K562 (cell line): ENCODE measurements around the gene CH25H. TPM values are rescaled to one million over a fixed set of nuclear protein-coding genes. Genes with fewer than 3 reads are reported as not detected.

ENCODE experiments used
- ATAC-seq: fragments of 200-7000 bp; cut with Tn5 transposase; 3 replicates; pipeline ENCODE4 v1.9.1; 2020; ENCODE audit warnings: moderate library complexity
- BruUV-seq: library from RNA; stranded (reverse); fragments of 400-500 nt; replicated peaks from 2 replicates; lab custom pipeline; 2021; lab: Mats Ljungman, UMichigan
- CTCF ChIA-PET: fragments of 300-600 bp; formaldehyde crosslinking; extraction: SDS; loops from one replicate; lab custom pipeline; 2021; ENCODE audit warnings: low intra/inter-chr PET ratio; lab: Yijun Ruan, JAX
- POLR2A ChIA-PET: fragments of 300-600, 350-650 bp; sonication (Branson Sonifier 250); formaldehyde crosslinking; extraction: SDS; loops from one replicate; lab custom pipeline; 2021; ENCODE audit warnings: antibody characterized with exemption, inconsistent platforms; lab: Yijun Ruan, JAX
- DNase-seq, 4 experiments: peaks; one replicate each; pipeline versions ENCODE4 v3.0.0 to v3.0.0-alpha.2; 2011 to 2018; ENCODE audit warnings: low spot score in 3 of 4, mixed read lengths in 3 of 4; ENCODE audit errors: extremely low read depth in 1 of 4
- FAIRE-seq: peaks from 2 replicates; lab custom pipeline; 2011; peaks lifted over from hg19 to GRCh38; lab: Jason Lieb, UNC
- H2AFZ ChIP-seq: 2 replicates; pipeline ENCODE4 v1.6.0; 2011; ENCODE audit warnings: low read depth, low read length, control low read depth, inconsistent platforms
- H3K27ac ChIP-seq: fragments of 200-600 bp; 3 replicates; pipeline ENCODE4 v1.8.0; 2011; ENCODE audit warnings: low read depth, mild to moderate bottlenecking, control low read depth, inconsistent platforms, low read length, moderate library complexity, mixed read lengths; ENCODE audit errors: extremely low read depth
- H3K27me3 ChIP-seq, 2 experiments: fragments of 300-600 bp in 1 of 2; 2 replicates in 1 of 2; 3 replicates in 1 of 2; pipeline versions ENCODE4 v1.6.0 to v1.8.0; 2011; ENCODE audit warnings: inconsistent platforms in 2 of 2, low read length in 2 of 2, mild to moderate bottlenecking in 1 of 2, mixed read lengths in 1 of 2, moderate library complexity in 1 of 2; ENCODE audit not compliant: control insufficient read depth in 2 of 2, insufficient read depth in 2 of 2
- H3K36me3 ChIP-seq: fragments of 300-600 bp; 3 replicates; pipeline ENCODE4 v1.8.0; 2011; ENCODE audit warnings: mild to moderate bottlenecking, low read length, inconsistent platforms; ENCODE audit not compliant: control insufficient read depth, insufficient read depth
- H3K4me1 ChIP-seq, 2 experiments: fragments of 200-600 bp in 1 of 2; replicated peaks in 1 of 2; 2 replicates in 1 of 2; 3 replicates in 1 of 2; pipeline versions ENCODE4 v1.5.1 to v1.8.0; 2011; ENCODE audit warnings: inconsistent platforms in 2 of 2, low read length in 2 of 2, mild to moderate bottlenecking in 1 of 2, mixed read lengths in 1 of 2, moderate library complexity in 1 of 2; ENCODE audit not compliant: control insufficient read depth in 2 of 2, insufficient read depth in 2 of 2
- H3K4me2 ChIP-seq: 2 replicates; pipeline ENCODE4 v1.6.1; 2011; ENCODE audit warnings: low read length, control low read depth, inconsistent platforms, mixed read lengths; ENCODE audit not compliant: insufficient read depth
- H3K4me3 ChIP-seq: fragments of 200-600 bp; sonication (generic), shearing (Covaris generic); 2 replicates; pipeline ENCODE4 v1.5.1; 2016; ENCODE audit warnings: control low read depth, inconsistent platforms
- H3K79me2 ChIP-seq: fragments of 200-600 bp; 3 replicates; pipeline ENCODE4 v1.8.0; 2011; ENCODE audit warnings: low read length, inconsistent platforms; ENCODE audit not compliant: control insufficient read depth, insufficient read depth
- H3K9ac ChIP-seq, 2 experiments: 2 replicates each; pipeline versions ENCODE4 v1.6.0 to v1.6.1; 2011; ENCODE audit warnings: low read depth in 2 of 2, low read length in 2 of 2, control low read depth in 1 of 2, inconsistent platforms in 1 of 2, mild to moderate bottlenecking in 1 of 2, mixed read lengths in 1 of 2; ENCODE audit not compliant: insufficient read depth in 1 of 2
- H3K9me1 ChIP-seq: one replicate; pipeline ENCODE4 v1.6.0; 2011; ENCODE audit warnings: inconsistent platforms, mild to moderate bottlenecking, low read length, moderate library complexity; ENCODE audit not compliant: control insufficient read depth, insufficient read depth
- H3K9me3 ChIP-seq: replicated peaks from 2 replicates; pipeline ENCODE4 v1.5.1; 2011; ENCODE audit warnings: low read depth, low read length, inconsistent platforms; ENCODE audit not compliant: control insufficient read depth, insufficient read depth
- H4K20me1 ChIP-seq: replicated peaks from 2 replicates; pipeline ENCODE4 v1.6.1; 2011; ENCODE audit warnings: low read length, inconsistent platforms, mixed read lengths; ENCODE audit not compliant: control insufficient read depth, insufficient read depth
- CBFB ChIP-seq: sonication (generic); formaldehyde crosslinking; IDR thresholded peaks from 2 replicates; pipeline ENCODE4 v1.4.0; 2020; ENCODE audit warnings: mild to moderate bottlenecking, missing genetic modification reagents
- FOXK2 ChIP-seq, 2 experiments: fragments of 450-650 bp; IDR thresholded peaks in 1 of 2; conservative IDR thresholded peaks in 1 of 2; 2 replicates each; pipeline ENCODE4 v1.6.1; 2016; ENCODE audit warnings: low read depth in 2 of 2, mild to moderate bottlenecking in 1 of 2
- HMG20A ChIP-seq: fragments of 450-650 bp; formaldehyde crosslinking; conservative IDR thresholded peaks from 2 replicates; pipeline ENCODE4 v1.4.0; 2020; ENCODE audit warnings: mild to moderate bottlenecking, mixed read lengths
- HNRNPK ChIP-seq: fragments of 200-400 bp; formaldehyde crosslinking; IDR thresholded peaks from one replicate; pipeline ENCODE4 v1.6.1; 2018; ENCODE audit warnings: mild to moderate bottlenecking, low read depth, low read length; ENCODE audit not compliant: poor library complexity, severe bottlenecking
- HSF4 ChIP-seq: fragments of 250-450 bp; sonication (Bioruptor Pico); IDR thresholded peaks from 2 replicates; pipeline ENCODE4 v2.1.2; 2022; ENCODE audit warnings: mild to moderate bottlenecking, moderate library complexity, borderline replicate concordance
- MCM5 ChIP-seq: fragments of 450-650 bp; IDR thresholded peaks from 2 replicates; pipeline ENCODE4 v1.6.1; 2016; ENCODE audit warnings: low read depth
- NFRKB ChIP-seq: fragments of 450-650 bp; IDR thresholded peaks from 2 replicates; pipeline ENCODE4 v1.6.1; 2016; ENCODE audit warnings: low read depth
- POLR3G ChIP-seq: IDR thresholded peaks from 2 replicates; pipeline ENCODE4 v1.6.1; 2011; ENCODE audit not compliant: insufficient read length, insufficient replicate concordance; ENCODE audit errors: extremely low read depth
- SETDB1 ChIP-seq: IDR thresholded peaks from one replicate; pipeline ENCODE4 v1.6.1; 2012; ENCODE audit warnings: low read length, control low read depth, inconsistent platforms
- SLC30A9 ChIP-seq: fragments of 250-450 bp; sonication (Bioruptor Pico); IDR thresholded peaks from 2 replicates; pipeline ENCODE4 v1.8.0; 2022; ENCODE audit warnings: mild to moderate bottlenecking, moderate library complexity
- SMARCC2 ChIP-seq: fragments of 450-650 bp; IDR thresholded peaks from 2 replicates; pipeline ENCODE4 v1.6.1; 2017; ENCODE audit warnings: antibody characterized with exemption, moderate library complexity, mild to moderate bottlenecking, low read depth
- SMARCE1 ChIP-seq: fragments of 450-650 bp; IDR thresholded peaks from 2 replicates; pipeline ENCODE4 v1.7.1; 2016; ENCODE audit warnings: mild to moderate bottlenecking
- SNAPC5 ChIP-seq: fragments of 250-450 bp; sonication (Bioruptor Pico); IDR thresholded peaks from 2 replicates; pipeline ENCODE4 v1.8.0; 2021; ENCODE audit warnings: moderate library complexity, mild to moderate bottlenecking, inconsistent platforms
- ZBTB26 ChIP-seq: fragments of 450-650 bp; formaldehyde crosslinking; IDR thresholded peaks from 2 replicates; pipeline ENCODE4 v1.4.0; 2022; ENCODE audit warnings: missing genetic modification characterization
- ZNF408 ChIP-seq: fragments of 250-450 bp; sonication (Bioruptor Pico); IDR thresholded peaks from 2 replicates; pipeline ENCODE4 v1.4.0; 2020; ENCODE audit warnings: low read depth, mild to moderate bottlenecking, moderate library complexity
- WGBS: fragments of 100-300 bp; shearing (Covaris generic); methylation state at CpG from one replicate; pipeline ENCODE4 v1.1.6; 2016; ENCODE audit warnings: low coverage, mixed read lengths; ENCODE audit not compliant: insufficient coverage; ENCODE audit errors: missing lambda C conversion rate; 5-methylcytosine and 5-hydroxymethylcytosine counted together
- in situ Hi-C: fragments of 300-500 bp; cut with MboI; formaldehyde crosslinking; loops from 4 replicates; pipeline ENCODE4 v1.15.0; 2018; ENCODE audit warnings: inconsistent platforms, mixed read lengths
- intact Hi-C: fragments of 100-400 bp; cut with micrococcal nuclease; formaldehyde crosslinking; loops from 2 replicates; pipeline ENCODE4 v1.14.2; 2022
- polyA plus RNA-seq, 8 experiments: library from polyadenylated mRNA; depleted of rRNA in 4 of 8; stranded (reverse) in 5 of 8; unstranded in 3 of 8; fragments of >200 nt; fragmentation: Nextera tagmentation in 2 of 8; fragmentation: Illumina TruSeq in 1 of 8; extraction: Ambion mirVana in 2 of 8; extraction: Trizol in 1 of 8; gene quantifications; 2 replicates each; pipeline versions ENCODE4 v1.2.1 to v1.2.3, GENCODE V29; 2011 to 2014; ENCODE audit warnings: inconsistent platforms in 1 of 8, missing spikeins in 1 of 8
- total RNA-seq, 7 experiments: library from RNA; depleted of rRNA in 6 of 7; stranded (reverse); fragments of >200 nt in 6 of 7; fragmentation: Illumina TruSeq in 2 of 7; extraction: Trizol in 2 of 7; gene quantifications; 2 replicates each; pipeline versions ENCODE4 v1.2.1 to v1.2.3, GENCODE V29; 2011 to 2021; ENCODE audit warnings: low replicate concordance in 1 of 7

Gene CH25H
- total and polyA plus RNA-seq, 9 of the 15 experiments (the other 6 are each of a cell fraction or from before 2014, with no cell fraction given), result not detected

GRCh38 chr10:89235073-89235798 lies 28.1 kb upstream of the CH25H start (continued):
- TF ChIP-seq ZBTB26 (CRISPR knock-in tag) (no peak), HNRNPK (no peak), HSF4 (CRISPR knock-in tag) (no peak), SLC30A9 (no peak), HMG20A (CRISPR knock-in tag) (no peak), MCM5 (no peak), CBFB (CRISPR knock-in tag) (no peak), SMARCE1 (no peak)

- no peak overlapping the region for H3K4me3 ChIP-seq
- intact Hi-C loops (no loop called here), in situ Hi-C loops (no loop called here)
- 0% methylated on average over 2 of the region's 2 CpGs for WGBS
- ChIA-PET POLR2A (no interaction called here), CTCF (no interaction called here)
- no peak for DNase-seq
- H3K9me3 ChIP-seq, result no peaks in the 10 kb centered on the region
- no peaks in the 10 kb centered on the region for H3K79me2 ChIP-seq
- FAIRE-seq, result no peak
- BruUV-seq, result no TSS peak
- no peak for ATAC-seq
- no peaks in the 10 kb centered on the region for H3K27me3 ChIP-seq
- no peaks in the 10 kb centered on the region for H4K20me1 ChIP-seq
- no peak for TF ChIP-seq SMARCC2
- TF ChIP-seq NFRKB, result no peak
- TF ChIP-seq ZNF408 (CRISPR knock-in tag), result no peak
- no peak for TF ChIP-seq SETDB1
- TF ChIP-seq FOXK2 (conservative IDR thresholded peaks at IDR 0.05 in 1 of 2, IDR thresholded peaks at IDR 0.05 in 1 of 2; ENCODE audit: low read depth in 2 of 2), result no peak
- TF ChIP-seq POLR3G, result no peak
- TF ChIP-seq SNAPC5, result no peak
- no peaks in the 10 kb centered on the region for H3K4me1 ChIP-seq
- H3K9ac ChIP-seq, result no peak overlapping the region
- no peak overlapping the region for H3K27ac ChIP-seq
- H3K9me1 ChIP-seq, result no peaks in the 10 kb centered on the region
- no peaks in the 10 kb centered on the region for H3K36me3 ChIP-seq
- no peak overlapping the region for H2AFZ ChIP-seq
- H3K4me2 ChIP-seq, result no peak overlapping the region
Observed at GRCh38 chr10:89233033-89233432, 25.9 kb upstream of the CH25H start.
